Activated CD4-positive, CD25-positive, alpha-beta regulatory T cell treated with anti-CD3 and anti-CD28 coated beads, Interleukin-2, amount 50 U/mL, for 24 hours (primary cell): Measurements from ENCODE around the gene TRAF7.
"Not testable (repeated sequence)": the region's sequence is repeated elsewhere in the genome, so short reads cannot be mapped to it uniquely, and the experiment has no call there.

Experiments used
- ATAC-seq, 2 donors: fragments of 150-1000 bp; cut with Tn5 transposase; one replicate each; pipeline ENCODE4 v1.10.0; 2021; ENCODE audit warnings: mild to moderate bottlenecking in 1 of 2, moderate library complexity in 1 of 2

The TRAF7 gene

GRCh38 chr16:2155091-2155950 lies at the start of gene TRAF7:
Gene TRAF7, plus strand, starts transcription at chr16:2155782. Its CDS starts 8,139 bp downstream, at chr16:2163921.
- peak; percentile 91 to 92 for ATAC-seq

DNA sequence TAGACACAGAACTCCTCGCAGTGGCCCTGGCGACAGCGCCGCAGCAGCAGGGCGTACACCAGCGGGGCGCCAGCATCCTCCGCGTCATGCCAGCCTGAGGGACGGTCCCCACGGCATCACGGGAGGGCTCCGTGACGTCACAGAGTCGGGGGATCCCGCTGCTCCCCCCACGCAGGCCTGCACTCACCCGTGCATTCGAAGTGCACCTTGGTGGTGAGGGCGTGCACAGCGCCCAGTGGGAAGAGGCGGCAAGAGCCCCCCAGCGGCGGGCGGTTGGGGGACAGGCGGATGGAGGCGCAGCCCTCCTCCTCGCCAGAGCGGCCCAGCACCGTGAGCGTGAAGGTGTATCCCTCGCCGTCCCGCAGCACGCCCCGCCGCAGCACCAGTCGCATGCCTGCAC lies 49.4 kb upstream of the TRAF7 start:
- not testable (repeated sequence) for ATAC-seq

GRCh38 chr16:2107121-2107790 lies 48.3 kb upstream of the TRAF7 start:
- ATAC-seq = not testable (repeated sequence)

- ATAC-seq = not testable (repeated sequence)
Observed at GRCh38 chr16:2107791-2108125, 47.8 kb upstream of the TRAF7 start.

DNA sequence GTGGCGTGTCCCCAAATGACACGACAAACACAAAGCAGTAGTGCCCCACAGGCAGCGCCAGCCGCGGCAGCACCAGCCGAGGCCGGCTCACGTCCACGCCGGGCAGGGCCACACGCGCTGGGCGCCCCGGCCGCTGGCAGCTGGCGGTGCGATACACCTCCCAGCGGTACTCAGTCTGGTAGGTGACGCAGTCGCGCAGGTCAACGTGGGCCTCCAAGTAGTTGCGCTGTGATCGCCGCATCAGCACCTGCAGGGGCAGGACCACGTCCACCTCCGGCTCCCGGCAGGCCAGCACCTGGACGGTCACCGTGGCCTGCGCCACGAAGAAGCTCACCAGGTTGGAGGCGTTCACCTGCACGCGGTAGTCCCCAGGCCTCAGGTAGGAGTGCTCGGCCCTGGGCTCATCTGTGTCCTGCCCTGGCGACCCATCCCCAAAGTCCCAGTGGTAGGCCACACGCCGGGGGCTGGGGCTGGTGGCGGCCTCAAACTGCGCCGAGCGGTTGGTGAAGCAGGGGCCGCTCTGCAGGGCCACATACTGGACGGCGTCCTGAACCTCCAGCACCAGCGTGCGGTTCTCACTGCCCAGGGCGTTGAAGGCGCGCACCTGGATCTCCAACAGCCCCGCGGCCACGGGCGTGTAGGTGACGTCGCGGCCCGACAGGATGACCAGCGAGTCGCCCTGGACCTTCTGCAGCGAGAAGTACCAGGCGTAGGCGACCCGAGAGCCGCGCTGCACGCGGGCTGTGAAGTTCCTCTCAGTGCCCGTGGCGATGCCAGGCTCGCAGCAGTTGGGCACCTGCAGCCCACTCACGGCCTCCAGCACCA lies 46.9 kb upstream of the TRAF7 start:
- ATAC-seq = not testable (repeated sequence)

DNA sequence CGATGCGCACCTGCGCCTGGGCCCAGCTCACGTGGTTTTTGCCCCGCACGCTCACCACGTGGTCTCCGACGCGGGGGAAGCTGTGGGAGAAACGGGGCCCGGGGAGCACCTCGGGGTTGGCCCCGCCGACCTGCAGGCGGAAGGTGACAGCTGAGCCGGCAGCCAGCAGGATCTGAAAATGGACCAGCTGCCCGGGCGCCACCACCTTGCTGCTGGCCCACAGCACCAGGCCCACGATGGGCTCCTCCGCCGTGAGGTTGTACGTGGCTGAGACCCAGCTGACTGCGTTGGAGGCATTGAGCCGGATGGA lies 46.4 kb upstream of the TRAF7 start:
- ATAC-seq = not testable (repeated sequence)

- ATAC-seq = not testable (repeated sequence)
Observed at GRCh38 chr16:2109872-2110271, 45.7 kb upstream of the TRAF7 start.

DNA sequence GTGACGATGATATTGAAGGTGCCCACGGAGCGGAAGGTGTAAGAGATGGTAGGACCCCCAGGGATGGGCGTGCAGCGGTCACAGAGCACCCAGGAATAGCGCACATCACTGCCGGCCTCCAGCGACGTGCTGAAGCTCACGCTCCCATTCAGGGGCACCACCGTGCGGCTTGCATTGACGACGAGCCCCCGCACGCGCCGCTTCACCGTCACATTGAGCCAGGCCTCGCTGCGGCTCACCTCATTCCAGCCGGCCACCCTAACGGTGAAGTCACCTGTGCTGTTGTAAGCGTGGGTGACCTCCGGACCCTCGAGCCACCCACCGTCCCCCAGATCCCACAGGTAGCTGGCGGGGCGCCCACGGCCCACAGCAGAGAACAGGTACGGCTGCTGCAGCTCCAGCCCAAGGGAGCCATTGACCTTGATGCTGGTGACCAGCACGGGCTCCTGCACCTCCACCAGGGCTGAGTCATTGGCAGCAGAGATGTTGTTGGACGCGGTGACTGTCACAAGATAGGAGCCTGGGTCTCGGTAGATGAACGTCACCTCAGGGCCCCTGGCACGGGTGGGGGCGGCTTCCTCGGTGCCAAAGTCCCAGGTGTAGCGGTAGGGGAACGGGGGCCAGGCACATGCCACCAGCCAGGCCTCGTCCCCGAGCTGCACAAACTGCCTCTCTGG lies 45.1 kb upstream of the TRAF7 start:
- not testable (repeated sequence) for ATAC-seq

DNA sequence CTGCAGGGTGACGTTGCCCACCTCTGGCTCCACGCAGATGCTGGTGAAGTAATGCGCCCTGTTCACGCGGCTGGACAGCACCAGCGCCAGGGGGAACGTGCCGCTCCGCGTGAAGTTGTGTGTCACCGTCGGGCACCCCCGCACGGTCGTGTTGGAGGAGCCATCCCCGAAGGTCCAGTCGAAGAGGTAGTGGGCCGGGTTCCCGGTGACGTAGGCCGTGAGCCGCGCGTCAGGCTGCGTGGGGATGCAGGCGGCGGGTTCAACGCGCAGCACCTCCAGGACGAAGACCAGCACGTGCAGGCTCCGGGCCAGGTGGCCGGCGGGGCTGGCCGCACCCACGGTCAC lies 44.6 kb upstream of the TRAF7 start:
- not testable (repeated sequence) for ATAC-seq

GRCh38 chr16:2111412-2112335 lies 43.9 kb upstream of the TRAF7 start:
- ATAC-seq = not testable (repeated sequence)

DNA sequence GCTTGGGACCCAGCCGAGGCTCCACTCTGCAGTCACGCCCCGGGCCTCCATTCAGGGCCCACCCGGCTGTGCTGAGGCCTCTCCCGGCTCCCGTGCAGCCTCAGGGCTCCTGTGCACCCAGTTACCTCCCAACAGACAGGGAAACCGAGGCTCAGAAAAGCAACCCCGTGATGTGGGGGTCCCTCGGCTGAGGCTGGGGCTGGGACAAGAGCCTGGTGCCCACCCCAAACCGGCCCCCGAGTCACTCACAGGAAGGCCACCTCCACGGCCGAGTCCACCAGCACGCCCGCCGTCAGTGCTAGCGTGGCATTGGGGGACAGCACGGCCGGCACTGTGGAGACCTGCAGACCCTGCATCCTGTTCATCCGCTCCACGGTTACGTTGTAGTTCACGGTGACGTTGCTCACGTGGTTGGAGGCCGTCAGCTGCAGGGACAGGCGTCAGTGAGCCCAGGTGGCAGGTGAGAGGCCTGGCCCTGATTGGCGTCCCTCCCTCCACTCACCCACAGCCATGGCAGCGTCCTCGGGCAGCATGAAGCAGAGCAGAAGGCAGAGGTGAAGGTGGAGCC lies 43.0 kb upstream of the TRAF7 start:
- ATAC-seq = not testable (repeated sequence)

DNA sequence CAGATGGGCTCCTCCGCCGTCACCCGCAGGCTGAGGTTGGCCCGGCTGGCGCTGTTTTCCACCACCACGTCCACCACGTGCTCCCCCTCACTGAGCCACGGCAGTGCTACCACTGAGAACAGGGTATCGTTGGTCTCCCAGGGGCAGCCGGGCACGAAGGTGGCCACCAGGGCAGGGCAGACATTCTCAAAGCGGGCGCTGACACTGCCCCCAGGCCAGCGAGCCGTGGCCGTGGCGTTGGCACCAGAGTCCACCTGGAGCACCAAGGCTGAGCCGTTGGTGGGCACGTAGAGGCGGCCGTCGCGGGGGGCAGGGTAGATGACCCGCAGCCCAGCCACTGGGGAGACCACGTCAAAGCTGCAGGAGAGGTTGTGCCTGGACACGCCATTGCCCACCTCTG lies 41.4 kb upstream of the TRAF7 start:
- not testable (repeated sequence) for ATAC-seq

DNA sequence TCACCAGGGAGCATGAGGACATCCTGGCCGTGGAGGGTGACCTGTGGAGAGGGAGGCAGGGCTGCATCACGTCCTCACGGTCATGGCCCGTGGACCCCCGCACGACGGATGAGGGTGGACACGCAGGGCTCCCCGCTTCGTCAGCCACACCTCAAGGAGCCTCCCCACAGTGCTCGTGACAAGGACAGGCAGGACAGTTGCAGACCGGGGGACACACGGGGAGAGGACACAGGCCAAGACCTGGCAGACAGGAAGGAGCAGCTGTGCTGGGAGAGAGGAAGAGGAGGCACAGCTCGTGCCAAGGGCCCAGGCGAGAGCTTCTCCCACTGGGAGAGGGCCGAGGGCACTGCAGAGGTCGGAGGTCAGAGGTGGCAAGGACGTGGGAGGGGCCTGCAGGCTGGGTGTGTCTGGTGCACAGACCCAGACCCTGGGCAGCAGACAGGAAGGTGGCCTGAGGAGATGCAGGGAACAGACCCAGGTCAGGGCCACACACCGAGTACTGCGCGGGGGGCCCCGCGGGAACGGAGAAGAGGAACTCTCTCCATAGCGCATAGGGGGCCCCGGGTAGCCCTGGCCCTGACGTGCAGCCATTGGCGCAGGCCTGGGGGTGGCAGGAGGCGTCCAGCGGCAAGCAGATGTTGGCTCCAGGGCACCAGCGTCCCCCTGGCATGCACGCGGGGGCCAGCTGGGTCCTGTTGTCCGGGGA lies 40.5 kb upstream of the TRAF7 start:
- ATAC-seq = not testable (repeated sequence)

DNA sequence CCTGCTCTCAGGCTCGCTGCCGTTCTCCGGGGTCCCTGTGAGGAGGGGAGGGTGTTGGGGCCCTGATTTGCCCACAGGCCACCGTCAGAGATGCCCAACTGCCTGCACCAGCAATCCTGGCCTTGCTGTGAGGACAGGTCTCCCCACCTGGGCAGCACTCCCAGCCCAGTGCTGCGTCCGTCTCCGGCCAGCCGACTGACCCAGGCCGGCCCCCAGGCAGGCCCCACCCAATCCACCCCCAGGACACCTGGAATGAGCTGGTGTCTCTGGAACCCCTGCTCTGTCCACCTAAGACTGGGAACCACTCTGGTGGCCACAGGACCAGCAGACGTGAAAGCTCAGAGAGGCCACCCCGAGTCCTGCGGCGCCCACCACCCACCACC lies 40.0 kb upstream of the TRAF7 start:
- ATAC-seq = no peak

DNA sequence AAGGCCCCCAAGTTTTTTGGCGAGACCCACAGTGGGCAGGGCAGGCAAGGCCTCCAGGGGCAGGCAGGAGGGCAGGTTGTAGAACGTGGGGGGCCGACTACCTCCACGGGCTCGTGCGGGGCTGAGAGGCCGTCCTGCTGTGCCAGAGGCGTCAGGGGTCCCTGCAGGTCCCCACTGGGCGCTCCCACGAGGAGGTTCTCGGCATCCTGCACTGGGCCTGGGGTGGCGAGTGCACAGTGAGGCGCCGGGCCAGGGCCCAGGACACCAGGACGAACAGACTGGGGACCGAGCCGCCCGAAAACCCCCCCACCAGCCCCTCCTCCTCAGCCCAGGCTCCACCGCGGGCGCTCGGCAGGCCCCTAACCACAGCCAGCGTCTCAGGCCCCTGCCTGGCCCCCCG lies 39.2 kb upstream of the TRAF7 start:
- not testable (repeated sequence) for ATAC-seq

DNA sequence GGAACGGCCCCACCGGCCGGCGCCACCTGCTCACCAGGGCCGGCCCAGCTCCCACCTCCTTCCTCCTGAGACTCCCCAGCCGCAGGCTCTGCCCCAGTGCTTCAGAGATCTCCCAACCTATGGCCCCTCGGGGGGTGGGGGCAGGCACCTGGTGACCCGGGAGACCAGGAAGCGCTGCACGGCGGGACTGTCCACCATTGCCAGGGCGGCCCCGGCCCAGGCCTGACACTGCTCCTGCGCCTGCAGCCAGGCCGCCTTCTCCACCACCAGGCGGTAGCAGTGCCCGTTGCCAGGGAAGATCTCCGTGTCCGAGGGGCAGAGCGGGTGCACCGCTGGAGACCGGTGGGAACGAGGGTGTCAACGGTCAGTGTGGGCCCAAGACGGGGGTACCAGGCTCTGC lies 38.2 kb upstream of the TRAF7 start:
- not testable (repeated sequence) for ATAC-seq

GRCh38 chr16:2117960-2118722 lies 37.4 kb upstream of the TRAF7 start:
- not testable (repeated sequence) for ATAC-seq

DNA sequence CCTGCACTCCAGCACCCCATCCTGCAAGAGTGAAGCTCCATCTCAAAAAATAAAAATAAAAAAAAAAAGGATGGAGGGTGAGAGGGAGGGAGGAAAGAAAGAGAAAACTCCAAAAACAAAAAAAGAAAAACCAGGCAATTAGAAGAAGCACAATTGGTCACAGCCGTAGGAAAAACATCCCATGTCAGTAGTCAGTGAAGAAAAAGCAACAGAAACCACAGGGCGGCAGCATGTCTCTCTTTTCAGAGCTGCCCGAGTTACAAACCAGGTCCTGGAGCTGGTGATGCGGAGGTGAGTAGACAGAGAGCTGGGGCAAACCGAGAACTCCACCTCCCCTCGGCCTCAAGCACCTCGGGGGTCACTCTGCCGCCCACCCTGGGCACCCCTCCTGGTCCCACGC lies 34.3 kb upstream of the TRAF7 start:
- ATAC-seq = peak; percentile 32 to 71

DNA sequence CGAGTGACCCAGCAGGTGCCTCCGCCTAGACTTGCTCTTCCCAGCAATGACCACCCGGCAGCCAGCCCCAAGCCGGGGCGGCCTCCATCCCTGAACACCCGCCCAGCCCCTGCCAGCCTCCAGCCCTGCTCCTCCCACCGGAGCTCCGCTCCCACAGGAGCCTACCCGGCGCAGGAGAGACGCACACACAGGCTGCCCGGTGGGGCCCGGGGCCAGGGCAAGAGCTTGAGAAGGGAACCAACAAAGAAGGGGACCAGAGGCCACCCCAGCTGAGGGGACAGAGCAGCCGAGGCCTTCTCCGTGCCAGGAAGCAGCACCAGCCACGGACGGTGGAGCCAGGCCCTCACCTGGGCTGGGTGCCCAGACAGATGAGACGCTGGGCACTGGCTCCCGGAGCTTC lies 33.7 kb upstream of the TRAF7 start:
- ATAC-seq = no peak

DNA sequence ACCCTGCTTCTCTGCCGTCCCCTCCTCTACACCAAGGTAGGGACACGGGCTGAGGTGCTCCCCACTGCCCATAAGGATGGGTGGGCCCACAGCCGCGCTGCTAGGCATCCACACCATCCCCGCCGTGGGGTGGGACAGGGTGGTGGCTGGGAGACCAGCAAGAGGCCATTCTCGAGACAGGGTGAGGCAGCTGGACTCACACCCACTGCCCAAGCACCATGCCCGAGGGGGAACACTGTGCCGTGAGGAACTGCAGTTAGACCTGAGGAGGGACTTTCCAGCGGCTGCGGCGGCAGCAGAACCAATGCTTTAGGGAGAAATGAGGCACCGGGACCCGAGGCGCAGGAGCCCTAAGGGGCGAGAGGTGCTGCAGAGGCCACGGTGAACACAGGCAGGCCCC lies 33.2 kb upstream of the TRAF7 start:
- no peak for ATAC-seq
